Activated CD8-positive, alpha-beta T cell treated with anti-CD3 and anti-CD28 coated beads for 36 hours (primary cell): ENCODE measurements around the gene PIAS1. TPM values are rescaled to one million over a fixed set of nuclear protein-coding genes. Genes with fewer than 3 reads are reported as not detected.

Source experiments
- ATAC-seq: fragments of 200-7000 bp; cut with Tn5 transposase; one replicate; pipeline ENCODE4 v1.10.0; 2021; ENCODE audit warnings: mild to moderate bottlenecking, moderate library complexity
- CTCF ChIA-PET: fragments of 350-600 bp; sonication (Branson Sonifier 250); formaldehyde crosslinking; loops from one replicate; lab custom pipeline; 2021; ENCODE audit warnings: antibody characterized with exemption; lab: Charles Lee
- POLR2A ChIA-PET: fragments of 350-600 bp; sonication (Branson Sonifier 250); formaldehyde crosslinking; loops from one replicate; lab custom pipeline; 2021; ENCODE audit warnings: antibody characterized with exemption; lab: Charles Lee
- DNase-seq: peaks from one replicate; pipeline ENCODE4 v3.0.0-alpha.2; 2020
- H3K27ac Mint-ChIP-seq: one replicate; pipeline ENCODE4 v1.8.0; 2021; ENCODE audit warnings: mild to moderate bottlenecking, mixed read lengths
- H3K27me3 Mint-ChIP-seq: one replicate; pipeline ENCODE4 v1.8.0; 2021; ENCODE audit warnings: mixed read lengths
- H3K36me3 Mint-ChIP-seq: one replicate; pipeline ENCODE4 v1.8.0; 2021; ENCODE audit warnings: low read depth, mixed read lengths
- H3K4me1 Mint-ChIP-seq: one replicate; pipeline ENCODE4 v1.8.0; 2021; ENCODE audit warnings: low read depth, mixed read lengths
- H3K4me3 Mint-ChIP-seq: one replicate; pipeline ENCODE4 v1.8.0; 2021; ENCODE audit warnings: mild to moderate bottlenecking, moderate library complexity, mixed read lengths
- H3K9me3 Mint-ChIP-seq: one replicate; pipeline ENCODE4 v1.8.0; 2021; ENCODE audit warnings: mixed read lengths
- intact Hi-C: fragments of 100-400 bp; cut with micrococcal nuclease; formaldehyde crosslinking; loops from one replicate; pipeline ENCODE4 v1.10.0; 2022
- total RNA-seq, 2 experiments: library from RNA; stranded (reverse); gene quantifications; one replicate each; pipeline ENCODE4 v1.2.3, GENCODE V29; 2021
- TF ChIP-seq, protein P1 (sequence below): fragments of 200-600 bp; IDR thresholded peaks from one replicate; pipeline ENCODE4 v1.8.0; 2022; ENCODE audit warnings: antibody characterized with exemption, mild to moderate bottlenecking

PIAS1 gene
- total RNA-seq, 2 experiments from 2014 or later: 26.0 to 29.8 TPM

DNA sequence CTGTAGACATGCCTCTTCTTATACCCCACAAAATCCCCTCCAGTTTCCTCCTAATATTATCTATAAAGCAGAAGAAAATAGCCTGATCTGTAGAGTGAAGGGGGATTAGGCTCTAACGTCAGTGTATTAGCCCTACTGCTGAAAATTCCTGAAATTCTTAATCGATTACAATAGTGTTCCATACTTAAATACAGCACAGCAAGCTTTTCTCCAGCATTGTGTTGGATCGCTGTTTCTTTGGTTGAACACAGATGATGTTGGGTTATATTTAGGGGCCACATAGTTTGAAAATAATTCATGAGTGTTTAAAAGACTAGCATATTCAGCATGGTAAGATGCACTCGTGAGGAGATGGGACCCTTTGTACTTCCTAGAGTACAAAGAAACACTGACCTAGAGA lies 52.5 kb downstream of the PIAS1 start:
- no peaks in the 10 kb centered on the region for H3K27me3 Mint-ChIP-seq
- peaks cover 45% of the 10 kb centered on the region for H3K4me1 Mint-ChIP-seq
- ChIA-PET POLR2A (no interaction called here), CTCF (no interaction called here)
- DNase-seq (no peak), ATAC-seq (no peak)
- peaks cover 31% of the 10 kb centered on the region for H3K36me3 Mint-ChIP-seq
- H3K9me3 Mint-ChIP-seq: peaks cover 5% of the 10 kb centered on the region
- no peak overlapping the region for H3K4me3 Mint-ChIP-seq
- intact Hi-C loops: no loop called here
- TF ChIP-seq, protein P1, sequence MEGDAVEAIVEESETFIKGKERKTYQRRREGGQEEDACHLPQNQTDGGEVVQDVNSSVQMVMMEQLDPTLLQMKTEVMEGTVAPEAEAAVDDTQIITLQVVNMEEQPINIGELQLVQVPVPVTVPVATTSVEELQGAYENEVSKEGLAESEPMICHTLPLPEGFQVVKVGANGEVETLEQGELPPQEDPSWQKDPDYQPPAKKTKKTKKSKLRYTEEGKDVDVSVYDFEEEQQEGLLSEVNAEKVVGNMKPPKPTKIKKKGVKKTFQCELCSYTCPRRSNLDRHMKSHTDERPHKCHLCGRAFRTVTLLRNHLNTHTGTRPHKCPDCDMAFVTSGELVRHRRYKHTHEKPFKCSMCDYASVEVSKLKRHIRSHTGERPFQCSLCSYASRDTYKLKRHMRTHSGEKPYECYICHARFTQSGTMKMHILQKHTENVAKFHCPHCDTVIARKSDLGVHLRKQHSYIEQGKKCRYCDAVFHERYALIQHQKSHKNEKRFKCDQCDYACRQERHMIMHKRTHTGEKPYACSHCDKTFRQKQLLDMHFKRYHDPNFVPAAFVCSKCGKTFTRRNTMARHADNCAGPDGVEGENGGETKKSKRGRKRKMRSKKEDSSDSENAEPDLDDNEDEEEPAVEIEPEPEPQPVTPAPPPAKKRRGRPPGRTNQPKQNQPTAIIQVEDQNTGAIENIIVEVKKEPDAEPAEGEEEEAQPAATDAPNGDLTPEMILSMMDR: no peak
- no peak overlapping the region for H3K27ac Mint-ChIP-seq

DNA sequence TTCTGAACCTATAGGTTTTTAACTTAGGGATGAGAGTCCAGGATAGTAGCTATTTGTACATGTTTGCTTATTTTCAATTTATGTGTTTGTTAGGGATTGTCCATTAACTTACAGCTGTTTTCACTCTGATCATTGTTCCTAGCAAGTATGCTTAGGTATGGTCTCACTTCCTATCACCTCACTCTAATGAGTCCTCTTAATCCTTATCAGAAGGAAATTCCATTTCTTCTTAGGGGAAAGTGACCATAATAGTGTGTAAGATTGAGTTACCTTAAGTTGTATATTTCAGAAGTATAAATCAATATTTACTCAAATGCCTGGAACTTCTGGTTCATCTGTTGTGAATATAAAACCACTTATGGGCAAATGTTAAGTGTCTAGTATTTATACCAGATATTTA lies 53.0 kb downstream of the PIAS1 start:
- intact Hi-C loops: no loop called here
- DNase-seq: no peak
- no peak for ATAC-seq
- peaks cover 5% of the 10 kb centered on the region for H3K9me3 Mint-ChIP-seq
- TF ChIP-seq, protein P1: no peak
- CTCF ChIA-PET: no interaction called here
- POLR2A ChIA-PET: no interaction called here
- no peak overlapping the region for H3K4me3 Mint-ChIP-seq
- H3K4me1 Mint-ChIP-seq: peaks cover 45% of the 10 kb centered on the region
- no peak overlapping the region for H3K27ac Mint-ChIP-seq
- peaks cover 26% of the 10 kb centered on the region for H3K36me3 Mint-ChIP-seq
- H3K27me3 Mint-ChIP-seq: no peaks in the 10 kb centered on the region

DNA sequence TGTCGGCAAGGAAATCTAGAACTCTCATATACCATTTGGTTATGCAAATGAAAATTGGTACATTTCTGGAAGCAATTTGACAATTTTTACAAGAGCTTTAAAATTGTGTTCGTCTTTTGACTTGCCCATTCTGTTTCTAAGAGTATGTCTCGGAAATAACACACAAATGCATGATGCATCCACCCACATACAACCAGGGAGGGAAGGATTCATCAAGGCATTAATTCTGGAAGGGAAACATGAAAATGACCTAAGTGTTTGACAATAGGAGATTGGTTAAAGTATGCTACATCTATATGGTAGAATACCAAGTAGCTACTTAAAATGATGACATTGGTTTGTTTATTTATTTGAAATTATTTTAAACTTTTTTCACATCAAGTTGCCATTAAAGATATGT lies 58.6 kb downstream of the PIAS1 start:
- POLR2A ChIA-PET: interaction anchor here (1.4 kb wide), 1 partner anchor 58 kb away, joined by 3 read pairs; the partner anchor contains the start of gene PIAS1
- DNase-seq (no peak), ATAC-seq (no peak)
- no peaks in the 10 kb centered on the region for H3K27me3 Mint-ChIP-seq
- CTCF ChIA-PET: interaction anchor here (1.8 to 2.2 kb wide), 2 partner anchors 14 to 58 kb away, joined by 5 to 7 read pairs; partner anchors contain the start of gene PIAS1
- peaks cover 19% of the 10 kb centered on the region for H3K36me3 Mint-ChIP-seq
- intact Hi-C loops: no loop called here
- no peak overlapping the region for H3K27ac Mint-ChIP-seq
- H3K9me3 Mint-ChIP-seq: no peaks in the 10 kb centered on the region
- H3K4me3 Mint-ChIP-seq: no peak overlapping the region
- peaks cover 65% of the 10 kb centered on the region for H3K4me1 Mint-ChIP-seq
- TF ChIP-seq, protein P1: no peak

- POLR2A ChIA-PET: interaction anchor here (0.6 kb wide), 1 partner anchor 12 kb away, joined by 3 read pairs; no protein-coding TSS in a partner anchor
- DNase-seq (no peak), ATAC-seq (no peak)
- Mint-ChIP-seq H3K27me3 (no peaks in the 10 kb centered on the region), H3K9me3 (no peaks in the 10 kb centered on the region), H3K4me3 (peak overlapping the region; percentile 24), H3K4me1 (peaks cover 65% of the 10 kb centered on the region), H3K27ac (no peak overlapping the region), H3K36me3 (peaks cover 21% of the 10 kb centered on the region)
- intact Hi-C loops: no loop called here
- CTCF ChIA-PET: interaction anchor here (1.8 to 2.2 kb wide), 2 partner anchors 14 to 59 kb away, joined by 5 to 7 read pairs; partner anchors contain the start of gene PIAS1
- TF ChIP-seq, protein P1: no peak
Measured at GRCh38 chr15:68113273-68113672, 59.2 kb downstream of the PIAS1 start.

- DNase-seq (no peak), ATAC-seq (no peak)
- TF ChIP-seq, protein P1: no peak
- CTCF ChIA-PET: interaction anchor here (0.7 to 2.2 kb wide), 2 partner anchors 59 to 250 kb away, joined by 3 to 7 read pairs; partner anchors contain the start of gene PIAS1
- Mint-ChIP-seq H3K4me3 (peak overlapping the region; percentile 24), H3K27ac (no peak overlapping the region), H3K36me3 (peaks cover 23% of the 10 kb centered on the region), H3K4me1 (peaks cover 64% of the 10 kb centered on the region), H3K27me3 (no peaks in the 10 kb centered on the region), H3K9me3 (peaks cover 2% of the 10 kb centered on the region)
- intact Hi-C loops: no loop called here
- POLR2A ChIA-PET: no interaction called here
Measured at GRCh38 chr15:68113751-68114150, 59.6 kb downstream of the PIAS1 start.
